ENCODE results near the gene EPHB2.

Gene EPHB2

DNA sequence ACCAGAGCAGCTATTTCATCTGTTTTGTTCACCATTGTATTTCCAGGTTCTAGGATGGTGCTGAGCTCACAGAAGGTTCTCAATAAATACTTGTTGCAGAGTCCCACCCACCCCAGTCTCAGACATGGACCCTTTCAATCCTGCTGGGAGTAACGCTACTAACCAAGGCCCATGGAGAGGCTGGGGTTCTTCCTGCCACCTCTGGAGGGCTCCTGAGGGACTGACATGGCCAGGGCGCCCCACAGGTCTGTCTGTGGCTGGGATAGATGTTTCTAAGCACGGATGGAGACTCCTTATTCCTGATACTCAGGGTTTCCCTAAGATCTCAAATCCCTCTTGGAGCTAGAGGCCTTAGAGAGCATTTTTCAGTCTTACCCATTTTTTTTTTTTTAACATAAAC, 87.4 kb downstream of the EPHB2 start:
- no peak for DNase-seq

DNA sequence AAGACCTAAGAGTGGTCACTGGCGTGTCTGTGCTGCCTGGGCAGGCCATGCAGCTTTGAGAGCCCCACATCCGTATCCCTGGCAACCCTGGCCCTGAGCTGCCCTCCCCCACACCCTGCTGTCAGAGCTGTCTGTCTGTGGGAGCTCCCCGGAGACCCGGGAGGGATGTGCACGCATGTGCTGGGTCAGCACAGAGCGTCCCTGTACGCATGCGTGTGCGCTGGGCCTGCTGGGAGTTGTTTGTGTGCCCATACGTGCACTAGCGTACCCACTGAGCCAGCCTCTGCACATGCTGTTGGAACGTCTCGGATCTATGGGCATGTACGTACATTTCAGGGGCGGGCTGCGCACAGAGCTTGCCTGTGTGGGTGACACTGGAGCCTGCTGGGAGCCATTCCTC, 89.3 kb downstream of the EPHB2 start:
- peak in 11 of 56 donors; percentile 8 to 49 (median 24) for DNase-seq

DNA sequence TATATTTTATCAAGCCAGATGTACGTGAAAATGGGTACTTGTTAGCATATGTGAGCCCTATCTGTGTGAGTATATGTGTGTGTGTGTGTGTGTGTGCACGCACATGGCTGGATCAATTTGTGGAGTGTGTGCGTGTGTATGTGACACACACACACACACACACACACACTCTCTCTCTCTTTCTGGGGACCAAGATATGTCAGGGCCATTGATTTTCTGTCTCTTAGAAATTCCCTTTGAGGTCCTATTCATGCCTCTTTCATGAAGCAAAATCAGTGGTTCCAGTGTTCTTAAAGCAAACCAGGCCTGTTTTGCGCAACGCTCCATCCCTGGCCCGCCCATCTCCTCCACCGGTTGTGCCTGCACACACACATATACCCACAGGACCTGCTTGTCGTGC, 90.0 kb downstream of the EPHB2 start:
- DNase-seq: no peak

DNA sequence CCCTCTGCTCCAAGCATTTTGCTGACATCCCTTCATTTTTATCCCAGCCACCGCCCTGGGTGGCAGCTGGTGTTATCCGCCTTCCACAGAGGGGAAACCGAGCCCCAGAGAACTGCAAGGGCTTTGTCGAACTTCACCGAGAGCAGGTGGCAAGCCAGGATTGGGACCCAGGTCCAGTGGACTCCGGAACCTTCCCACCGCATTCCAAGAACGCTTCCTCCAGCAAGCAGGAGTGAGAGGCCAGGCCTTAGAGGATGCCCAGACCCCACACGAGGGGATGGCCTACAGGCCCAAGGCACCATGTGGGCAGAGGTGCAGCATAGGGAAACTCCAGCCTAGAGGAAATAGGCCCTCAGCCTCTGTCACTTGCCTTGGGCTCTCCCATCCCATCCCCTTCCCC, 90.7 kb downstream of the EPHB2 start:
- DNase-seq: no peak

DNA sequence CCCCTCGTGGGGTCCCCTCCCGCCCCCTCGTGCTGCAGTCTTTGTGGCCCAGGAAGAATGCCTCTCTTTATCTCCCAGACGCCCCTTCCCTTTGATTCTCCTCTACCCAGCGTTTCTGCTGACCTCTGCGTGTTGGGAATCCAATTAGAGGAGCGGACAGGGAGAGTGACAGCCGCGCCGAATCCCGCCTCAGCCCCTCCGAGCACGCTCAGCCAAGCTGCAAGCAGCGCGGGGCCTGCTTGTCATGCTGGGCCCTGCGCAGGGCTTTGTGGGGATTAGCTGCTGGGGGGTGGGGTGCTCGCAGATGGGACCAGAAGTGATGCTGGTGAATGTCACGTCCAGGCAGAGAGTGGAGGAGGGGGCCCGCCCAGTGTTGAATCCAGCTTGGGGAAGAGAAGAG, 91.1 kb downstream of the EPHB2 start:
- peak in 11 of 56 donors; percentile 13 to 53 (median 25) for DNase-seq

DNA sequence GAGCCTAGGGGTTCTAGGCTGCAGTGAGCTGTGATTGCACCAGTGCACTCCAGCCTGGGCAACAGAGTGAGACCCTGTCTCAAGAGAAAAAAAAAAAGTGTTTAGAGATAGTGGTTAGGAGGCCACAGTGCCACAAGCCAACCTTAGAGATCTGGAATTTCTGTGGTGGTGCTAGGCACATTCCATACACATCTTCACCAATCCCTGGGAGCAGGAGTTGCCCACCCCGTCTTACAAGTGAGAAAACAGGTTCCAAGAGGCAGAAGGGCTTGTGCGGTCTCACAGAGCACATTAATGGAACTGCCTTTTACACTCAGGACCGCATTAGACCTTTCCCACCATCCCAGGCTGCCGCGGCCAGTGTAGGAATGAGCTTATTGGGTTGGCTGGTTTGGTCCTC, 93.2 kb downstream of the EPHB2 start:
- no peak for DNase-seq

DNA sequence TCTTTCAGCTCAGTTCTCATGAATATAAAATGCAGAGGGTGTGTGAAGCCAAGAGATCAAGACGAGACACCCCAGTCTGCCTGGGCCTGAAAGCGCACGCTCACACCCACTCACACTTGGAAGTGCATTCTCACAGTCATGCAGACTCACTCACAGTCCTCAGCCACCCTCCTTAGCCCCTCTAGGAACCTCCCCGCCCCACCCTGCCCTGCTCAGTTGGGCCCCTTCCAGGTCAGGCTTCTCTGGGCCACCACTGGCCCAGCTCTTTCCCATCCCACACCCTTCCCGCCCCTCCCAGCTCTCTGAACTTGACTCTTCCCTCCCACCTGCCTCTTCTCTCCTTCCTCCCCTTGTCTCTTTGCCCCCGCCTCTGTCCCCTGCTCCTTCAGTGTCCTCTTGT, 93.8 kb downstream of the EPHB2 start:
- DNase-seq: peak in 11 of 56 donors; percentile 16 to 49 (median 33)

DNA sequence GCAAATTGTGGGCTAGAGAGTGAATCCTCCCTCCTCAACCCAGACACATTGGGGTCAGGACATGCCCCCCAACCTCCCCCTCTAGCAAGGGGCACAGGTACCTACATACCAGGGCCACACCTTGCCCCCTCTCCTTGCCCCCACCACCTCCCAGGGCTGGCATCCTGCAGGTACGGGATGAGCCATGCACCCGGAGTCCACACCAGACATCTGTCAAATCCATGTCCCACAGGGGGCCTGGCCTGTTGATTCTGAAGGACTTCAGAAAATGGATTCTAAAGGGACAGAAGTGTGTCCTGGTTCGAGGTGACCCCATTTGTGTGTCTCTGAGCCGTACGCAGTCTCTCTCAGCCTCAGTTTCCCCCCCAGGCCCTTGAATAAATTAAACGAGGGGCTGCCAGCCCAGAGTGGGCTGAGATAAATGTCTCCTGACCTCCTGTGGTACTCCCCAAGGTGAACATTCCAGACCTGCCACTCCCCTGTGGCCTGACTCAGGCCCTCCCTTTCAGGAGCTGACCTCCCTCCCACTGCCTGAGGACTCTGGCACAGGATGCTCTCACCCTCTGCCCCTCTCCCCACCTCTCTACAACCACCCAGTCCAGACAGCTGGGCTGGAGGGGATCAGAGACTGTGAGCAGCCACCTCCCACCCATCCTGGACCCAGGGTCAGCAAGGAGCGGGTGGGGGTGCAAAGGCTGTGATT, 94.5 kb downstream of the EPHB2 start:
- DNase-seq: no peak

DNA sequence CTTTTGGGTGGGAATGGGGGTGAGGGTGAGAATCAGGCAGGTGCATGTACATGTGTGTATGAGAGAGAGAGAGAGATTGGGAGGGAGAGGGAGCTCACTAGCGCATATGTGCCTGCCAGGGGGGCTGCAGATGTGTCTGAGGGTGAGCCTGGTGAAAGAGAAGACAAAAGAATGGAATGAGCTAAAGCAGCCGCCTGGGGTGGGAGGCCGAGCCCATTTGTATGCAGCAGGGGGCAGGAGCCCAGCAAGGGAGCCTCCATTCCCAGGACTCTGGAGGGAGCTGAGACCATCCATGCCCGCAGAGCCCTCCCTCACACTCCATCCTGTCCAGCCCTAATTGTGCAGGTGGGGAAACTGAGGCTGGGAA, 95.0 kb downstream of the EPHB2 start:
- DNase-seq: no peak

DNA sequence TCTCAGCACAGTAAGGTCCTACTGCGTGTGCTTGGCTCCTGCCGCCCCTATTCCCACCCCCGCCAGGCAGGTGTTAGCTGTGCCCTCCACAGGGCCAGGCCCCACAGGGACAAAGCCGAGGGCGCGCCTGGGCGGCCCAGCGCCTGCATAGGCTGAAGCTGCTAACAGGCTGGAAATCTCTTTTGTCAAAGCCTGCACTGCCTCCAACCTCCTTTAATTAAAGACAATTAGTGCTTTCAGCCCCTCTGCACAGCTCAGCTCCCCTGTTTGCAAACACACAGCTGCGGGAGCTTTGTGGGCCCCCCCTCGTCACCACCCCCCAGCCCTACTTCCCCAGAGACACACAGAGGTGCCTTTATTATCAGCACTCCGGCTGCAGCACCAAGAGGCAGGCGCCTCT, 95.9 kb downstream of the EPHB2 start:
- DNase-seq: peak in 54 of 56 donors; percentile 23 to 89 (median 72)

DNA sequence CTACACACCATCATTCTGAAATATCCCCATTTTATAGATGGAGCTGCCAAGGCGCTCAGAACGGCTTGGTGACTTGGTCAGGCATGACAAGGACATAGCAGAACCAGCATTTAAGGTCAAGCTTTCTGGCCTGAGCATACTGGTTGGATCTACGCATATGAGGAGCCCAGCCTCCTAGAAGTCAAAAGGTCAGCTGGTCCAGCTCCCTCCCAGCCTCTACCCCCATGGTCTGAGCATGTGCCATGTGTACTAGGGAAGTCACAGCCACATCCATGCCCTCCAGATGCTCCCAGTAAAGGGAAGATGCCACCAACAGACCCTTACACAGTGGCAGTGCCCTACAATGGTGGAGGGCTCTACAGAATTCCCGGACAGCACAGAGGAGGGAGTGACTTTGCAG, 96.7 kb downstream of the EPHB2 start:
- peak in 8 of 56 donors; percentile 13 to 62 (median 42) for DNase-seq

DNA sequence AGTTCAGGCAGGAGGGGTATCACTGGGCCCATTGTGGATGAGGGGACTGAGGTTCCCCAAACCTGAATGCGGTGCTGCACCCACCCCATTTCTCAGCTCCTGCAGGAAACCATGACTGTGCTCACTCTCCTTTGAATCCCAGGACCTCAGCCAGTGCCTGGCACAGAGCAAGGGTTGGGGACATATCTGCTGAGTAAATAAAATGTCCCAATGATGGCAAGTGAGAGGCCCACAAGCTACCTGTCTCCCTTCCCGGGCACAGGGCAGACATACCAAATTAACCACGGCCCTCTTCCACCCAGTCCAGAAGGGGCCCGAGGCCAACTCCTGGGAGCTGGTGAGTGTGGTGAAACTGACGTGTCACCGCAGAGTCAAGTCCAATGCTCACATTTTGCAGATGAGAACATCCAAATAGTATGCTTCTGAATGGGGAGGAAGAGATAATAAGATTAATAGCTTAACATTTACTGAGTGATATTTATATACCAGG, 97.6 kb downstream of the EPHB2 start:
- peak in 2 of 56 donors; percentile 17 to 29 for DNase-seq

DNA sequence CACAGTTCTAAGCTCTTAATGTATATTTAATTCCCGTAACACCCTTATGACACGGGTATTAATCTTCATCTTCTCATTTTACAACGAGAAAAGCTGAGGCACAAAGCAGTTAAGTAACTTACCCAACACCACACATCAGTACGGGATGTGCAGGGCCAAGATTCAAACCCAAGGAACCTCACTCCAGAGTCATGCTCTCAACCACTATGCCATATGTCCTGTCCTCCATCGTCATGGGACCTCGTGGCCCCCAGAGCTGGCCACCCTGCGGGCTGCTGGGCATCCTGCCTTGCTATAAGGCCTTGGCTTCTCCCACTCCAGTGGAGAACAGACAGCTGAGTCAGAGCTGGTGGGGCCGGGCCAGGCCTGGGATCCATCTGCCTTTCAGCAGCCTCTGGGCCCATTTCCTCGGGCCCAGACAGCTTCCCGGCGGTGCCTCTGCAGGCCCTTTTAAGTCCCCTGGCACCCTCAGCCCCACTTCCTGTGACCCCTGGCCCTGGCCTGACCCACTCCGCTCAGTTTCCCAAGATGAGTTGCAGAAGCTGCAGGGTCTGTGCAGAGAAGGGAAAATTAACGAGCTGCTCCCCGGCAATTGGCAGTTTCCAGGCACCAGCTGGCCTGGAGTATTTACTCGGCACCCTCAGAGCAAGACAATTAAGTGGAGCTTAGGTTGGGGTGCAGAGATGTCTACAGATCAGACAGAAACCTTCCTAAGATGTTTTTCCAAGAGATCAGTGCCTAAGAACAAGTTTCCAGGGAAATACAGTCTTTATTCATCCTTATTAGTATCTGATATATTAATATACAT, 98.2 kb downstream of the EPHB2 start:
- peak in 47 of 56 donors; percentile 13 to 79 (median 49) for DNase-seq

DNA sequence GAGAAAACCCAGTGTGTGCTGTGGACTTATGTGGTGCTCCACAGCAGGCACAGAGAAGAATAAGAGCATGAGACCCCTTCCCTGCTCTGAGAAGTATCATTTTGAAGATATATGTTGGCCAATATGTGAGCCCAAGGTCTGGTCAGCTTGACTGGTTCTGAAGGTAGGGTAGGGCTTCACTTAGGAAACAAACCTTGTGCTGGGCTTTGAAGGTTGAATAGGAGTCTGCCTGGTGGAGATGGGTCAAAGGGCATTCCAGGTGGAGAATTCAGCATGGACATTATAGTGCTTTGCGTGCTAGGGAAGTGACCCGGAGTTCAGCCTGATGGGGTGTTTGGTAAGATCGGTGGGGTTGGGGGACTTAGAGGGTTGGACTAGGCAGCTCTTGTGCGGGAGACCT, 99.1 kb downstream of the EPHB2 start:
- no peak for DNase-seq

DNA sequence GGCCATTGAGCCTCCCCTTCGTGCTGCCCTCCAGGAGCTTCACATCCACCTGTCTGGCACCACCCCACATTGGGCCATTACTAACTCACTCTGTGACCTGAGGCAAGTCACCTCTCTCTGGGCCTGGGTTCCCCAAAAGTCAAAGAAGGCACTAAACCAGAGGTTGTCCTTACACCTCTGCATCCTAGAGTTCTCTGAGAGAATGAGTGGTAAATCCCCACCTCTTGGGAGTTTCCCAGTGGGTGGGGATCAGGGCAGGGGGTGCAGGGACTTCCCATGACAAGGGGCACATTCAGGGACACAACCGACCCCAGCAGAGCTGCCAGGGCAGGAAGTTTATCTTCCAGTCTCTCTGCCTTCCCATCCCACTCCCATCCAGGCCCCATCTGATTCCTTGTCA, 99.7 kb downstream of the EPHB2 start:
- DNase-seq: no peak

DNA sequence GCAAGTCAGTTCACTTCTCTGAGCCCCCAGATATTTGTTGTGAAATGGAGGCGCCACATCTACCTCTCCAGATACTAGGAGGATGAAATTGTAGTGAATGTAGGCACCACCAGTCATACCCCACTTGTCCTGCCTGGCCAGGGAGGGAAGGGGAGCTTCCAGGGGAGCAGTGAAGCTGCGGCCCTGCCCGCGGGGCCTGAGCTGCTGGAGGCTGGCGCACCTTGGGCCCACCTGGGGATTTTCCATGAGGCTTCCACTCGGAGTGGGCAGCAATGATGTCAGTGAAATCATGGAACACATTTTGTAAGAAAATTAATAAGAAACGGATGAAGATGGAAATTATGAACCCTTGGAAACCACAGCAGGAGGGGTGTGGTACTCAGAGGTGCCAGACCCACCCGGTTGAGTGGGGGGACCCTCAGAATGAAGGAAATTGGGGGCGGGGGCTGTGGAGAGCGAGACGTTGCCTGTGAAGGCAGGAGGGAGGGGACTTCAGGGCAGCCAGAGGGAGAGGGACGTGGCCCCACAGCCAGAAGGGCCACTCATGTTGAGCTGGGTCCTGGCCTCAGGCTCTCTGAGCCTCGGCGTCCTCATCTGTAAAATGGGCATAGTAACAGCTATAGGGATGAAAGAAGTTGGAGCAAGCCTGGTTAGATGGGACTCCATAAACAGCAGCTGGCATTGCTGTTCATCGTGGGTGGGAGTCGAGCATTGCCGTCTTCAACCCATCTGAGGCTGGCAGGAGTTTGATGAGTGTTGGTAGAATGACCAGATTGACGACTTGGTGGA, 101.6 kb downstream of the EPHB2 start:
- DNase-seq: no peak

DNA sequence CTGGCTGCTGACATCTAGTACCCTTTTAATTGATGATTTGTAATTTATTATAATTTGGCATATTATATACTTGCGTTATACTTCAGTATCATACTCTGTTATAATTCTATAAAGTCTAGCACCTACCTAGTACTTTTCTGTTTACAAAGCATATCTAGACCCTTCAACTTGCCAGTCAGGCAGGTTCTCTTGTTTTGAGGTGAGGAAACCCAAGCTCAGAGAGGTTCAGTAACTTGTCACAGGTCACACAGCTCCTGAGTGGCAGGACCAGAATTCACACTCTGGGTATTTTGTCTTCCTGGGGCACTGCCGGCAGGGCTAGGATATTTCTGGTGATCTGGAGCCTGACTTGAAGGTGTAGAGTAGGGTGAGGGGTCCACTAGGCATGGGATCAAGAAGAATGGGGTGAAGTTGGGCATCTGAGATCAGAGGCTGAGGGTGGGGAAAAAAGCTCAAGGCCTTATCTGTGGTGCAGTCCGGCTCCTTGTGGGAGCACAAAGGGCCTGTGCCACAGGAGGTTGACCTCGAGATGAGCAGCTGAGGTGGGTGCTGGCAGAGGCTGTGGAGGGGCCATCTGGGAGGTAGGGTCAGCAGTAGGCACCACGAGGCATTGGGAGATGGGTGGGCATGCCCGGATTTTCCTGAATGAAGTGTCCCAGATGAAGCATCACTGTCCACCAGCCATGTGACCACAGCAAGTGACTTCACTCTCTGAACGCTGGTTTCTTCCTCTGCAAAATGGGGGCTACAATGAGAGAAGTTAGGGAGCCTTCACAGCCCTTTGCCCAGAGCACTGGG, 102.6 kb downstream of the EPHB2 start:
- DNase-seq: no peak

DNA sequence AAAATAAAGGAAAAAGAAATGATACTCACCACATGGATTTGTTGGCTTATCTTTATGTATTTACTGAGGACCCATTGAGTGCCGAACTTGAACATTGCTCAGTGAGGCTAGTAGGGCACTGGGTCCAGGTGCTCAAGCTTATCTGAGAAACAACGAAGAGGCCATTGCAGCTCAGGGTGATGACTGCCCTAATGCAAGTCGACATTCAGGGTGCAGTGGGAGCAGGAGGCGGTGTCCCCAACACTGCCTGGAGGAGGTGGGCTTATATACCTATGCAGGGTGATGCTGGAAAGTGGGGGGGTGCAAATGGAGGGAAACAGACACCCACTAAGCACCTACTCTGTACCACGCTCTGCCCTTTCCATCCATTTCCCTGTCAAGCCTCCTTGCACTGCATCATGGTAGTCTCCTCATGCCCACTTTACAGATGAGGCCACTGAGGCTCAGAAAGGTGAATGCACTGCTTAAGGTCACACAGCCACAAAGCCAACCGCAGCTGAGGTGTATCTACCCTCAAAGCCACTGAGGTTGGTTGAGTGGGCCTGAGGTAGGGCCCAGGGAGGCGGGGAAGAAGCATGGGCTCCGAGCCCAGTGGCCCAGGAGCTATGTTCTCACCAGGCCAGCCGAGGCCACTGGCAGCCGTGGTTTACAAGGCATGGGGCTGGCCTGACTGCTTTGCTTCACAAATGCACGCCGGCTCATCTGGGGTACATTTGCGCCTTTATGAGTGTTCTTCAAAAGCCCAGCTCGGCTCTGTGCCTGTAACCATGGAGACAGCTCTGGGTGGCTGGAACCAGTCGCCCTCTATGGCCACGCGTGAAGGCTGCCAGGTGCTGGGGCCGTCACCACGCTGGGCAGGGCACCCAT, 103.8 kb downstream of the EPHB2 start:
- DNase-seq: peak in 45 of 56 donors; percentile 15 to 86 (median 56)

DNA sequence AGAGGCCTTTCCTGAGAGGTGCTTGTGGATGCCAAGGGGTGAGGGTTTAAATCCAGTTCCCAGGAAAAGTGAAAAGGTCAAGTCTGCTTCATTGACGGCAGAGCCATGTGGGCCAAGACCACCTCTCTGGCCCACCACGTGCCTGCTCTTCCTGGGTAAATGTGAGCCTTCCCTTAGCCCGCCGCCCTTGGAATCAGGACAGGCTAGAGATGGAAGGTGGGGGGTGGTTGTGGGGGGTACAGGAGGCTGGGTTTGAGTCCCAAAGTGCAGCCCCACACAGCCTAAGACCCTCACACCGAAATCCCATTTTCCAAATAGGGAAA, 104.4 kb downstream of the EPHB2 start:
- DNase-seq: no peak

DNA sequence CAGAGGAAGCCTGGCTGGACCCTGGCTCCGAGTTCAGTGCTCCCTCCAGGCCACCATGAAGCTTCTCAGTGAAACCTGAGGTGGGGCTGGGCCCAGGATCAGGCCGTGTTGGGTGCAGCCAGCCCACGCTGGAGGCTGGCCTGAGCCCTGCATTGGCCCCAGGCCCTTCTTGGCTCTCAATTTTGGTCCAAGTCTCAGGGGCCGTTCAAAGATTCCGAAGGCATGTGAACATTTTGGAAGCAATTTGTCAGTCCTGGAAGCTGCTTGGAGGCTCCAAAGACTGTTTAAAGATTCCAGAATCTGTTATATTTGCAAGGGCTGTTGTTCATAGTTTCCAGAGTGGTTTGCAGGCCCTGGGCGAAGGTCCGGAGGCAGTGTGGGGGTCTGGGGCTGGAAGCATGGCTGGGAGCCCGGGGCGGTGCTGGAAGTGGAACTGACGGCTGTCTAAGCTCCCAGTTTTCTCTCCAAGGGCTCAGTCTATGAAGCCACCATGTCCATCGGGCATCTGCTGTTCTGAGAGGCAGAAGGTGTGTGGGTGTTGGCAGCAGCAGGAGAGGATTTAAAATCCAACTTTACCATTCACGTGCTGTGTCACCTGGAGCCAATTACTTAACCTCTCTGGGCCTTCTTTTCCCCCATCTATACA, 104.9 kb downstream of the EPHB2 start:
- DNase-seq: peak in 13 of 56 donors; percentile 16 to 66 (median 44)
